HEK293 (cell line): Measurements from ENCODE around the gene DNAJB1.

Experiments
- CTCF ChIA-PET: fragments of 350-600 bp; formaldehyde crosslinking; extraction: SDS; loops from one replicate; lab custom pipeline; 2021; ENCODE audit warnings: antibody characterized with exemption; lab: Yijun Ruan, JAX
- POLR2A ChIA-PET: fragments of 300-600 bp; formaldehyde crosslinking; extraction: SDS; loops from one replicate; lab custom pipeline; 2020; ENCODE audit warnings: antibody characterized with exemption, inconsistent platforms; lab: Yijun Ruan, JAX
- H3K27ac ChIP-seq: fragments of 200-500 bp; sonication (Bioruptor generic); 2 replicates; pipeline ENCODE4 v1.5.1; 2014; ENCODE audit warnings: low read depth, low read length, control low read depth, inconsistent platforms; ENCODE audit errors: extremely low read depth
- H3K36me3 ChIP-seq, 2 experiments: fragments of 200-500 bp in 1 of 2; sonication (Bioruptor generic) in 1 of 2; 1 replicate in 1 of 2; 2 replicates in 1 of 2; pipeline ENCODE4 v1.5.1; 2014 to 2017; ENCODE audit warnings: inconsistent platforms in 2 of 2, low read length in 2 of 2; ENCODE audit not compliant: control insufficient read depth in 2 of 2, insufficient read depth in 1 of 2
- H3K4me1 ChIP-seq: fragments of 200-500 bp; sonication (Bioruptor generic); 2 replicates; pipeline ENCODE4 v1.5.1; 2014; ENCODE audit warnings: mild to moderate bottlenecking, low read length, inconsistent platforms; ENCODE audit not compliant: control insufficient read depth, insufficient read depth
- H3K4me3 ChIP-seq: 2 replicates; pipeline ENCODE4 v1.5.1; 2011; ENCODE audit warnings: low read depth, mild to moderate bottlenecking, control low read depth, low read length, moderate library complexity
- H3K9me3 ChIP-seq: fragments of 200-500 bp; sonication (Bioruptor generic); 2 replicates; pipeline ENCODE4 v1.5.1; 2014; ENCODE audit warnings: low read depth, low read length, inconsistent platforms; ENCODE audit not compliant: control insufficient read depth, insufficient read depth
- CTCF ChIP-seq: fragments of 450-650 bp; formaldehyde crosslinking; IDR thresholded peaks from 2 replicates; pipeline ENCODE4 v1.5.1; 2016; ENCODE audit warnings: missing biosample characterization, missing genetic modification characterization
- GLIS1 ChIP-seq: fragments of 450-650 bp; formaldehyde crosslinking; IDR thresholded peaks from 2 replicates; pipeline ENCODE4 v1.5.1; 2016; ENCODE audit warnings: missing biosample characterization, missing genetic modification characterization
- KLF7 ChIP-seq: fragments of 450-650 bp; formaldehyde crosslinking; IDR thresholded peaks from 2 replicates; pipeline ENCODE4 v1.5.1; 2016; ENCODE audit warnings: missing biosample characterization, missing genetic modification characterization, borderline replicate concordance
- KLF9 ChIP-seq: fragments of 450-650 bp; formaldehyde crosslinking; IDR thresholded peaks from 2 replicates; pipeline ENCODE4 v1.5.1; 2016; ENCODE audit warnings: missing biosample characterization, missing genetic modification characterization, low read depth
- MYNN ChIP-seq: fragments of 450-650 bp; formaldehyde crosslinking; IDR thresholded peaks from 2 replicates; pipeline ENCODE4 v1.5.1; 2016; ENCODE audit warnings: missing biosample characterization, missing genetic modification characterization, borderline replicate concordance
- OVOL3 ChIP-seq: fragments of 450-650 bp; formaldehyde crosslinking; IDR thresholded peaks from 2 replicates; pipeline ENCODE4 v1.5.1; 2016; ENCODE audit warnings: missing biosample characterization, missing genetic modification characterization
- PRDM10 ChIP-seq: fragments of 450-650 bp; formaldehyde crosslinking; IDR thresholded peaks from 2 replicates; pipeline ENCODE4 v1.5.1; 2016; ENCODE audit warnings: missing biosample characterization, missing genetic modification characterization
- ZBTB17 ChIP-seq: fragments of 450-650 bp; formaldehyde crosslinking; IDR thresholded peaks from 2 replicates; pipeline ENCODE4 v1.5.1; 2016; ENCODE audit warnings: missing biosample characterization, missing genetic modification characterization
- ZNF202 ChIP-seq: fragments of 450-650 bp; formaldehyde crosslinking; IDR thresholded peaks from 2 replicates; pipeline ENCODE4 v1.5.1; 2016; ENCODE audit warnings: missing biosample characterization, missing genetic modification characterization, borderline replicate concordance
- ZNF280D ChIP-seq: fragments of 450-650 bp; formaldehyde crosslinking; IDR thresholded peaks from 2 replicates; pipeline ENCODE4 v1.5.1; 2016; ENCODE audit warnings: missing biosample characterization, missing genetic modification characterization
- ZNF341 ChIP-seq: fragments of 450-650 bp; formaldehyde crosslinking; IDR thresholded peaks from 2 replicates; pipeline ENCODE4; 2016; ENCODE audit warnings: low read depth, missing biosample characterization, missing genetic modification characterization
- ZNF423 ChIP-seq: fragments of 450-650 bp; formaldehyde crosslinking; IDR thresholded peaks from 2 replicates; pipeline ENCODE4 v1.5.1; 2016; ENCODE audit warnings: missing biosample characterization, missing genetic modification characterization
- ZNF426 ChIP-seq: fragments of 450-650 bp; formaldehyde crosslinking; IDR thresholded peaks from 2 replicates; pipeline ENCODE4 v1.5.1; 2017; ENCODE audit warnings: missing biosample characterization, missing genetic modification characterization, mild to moderate bottlenecking, inconsistent platforms, moderate library complexity
- ZNF529 ChIP-seq: fragments of 450-650 bp; formaldehyde crosslinking; IDR thresholded peaks from 2 replicates; pipeline ENCODE4 v1.5.1; 2017; ENCODE audit warnings: missing genetic modification characterization, missing biosample characterization; ENCODE audit not compliant: insufficient replicate concordance
- ZNF654 ChIP-seq: fragments of 450-650 bp; formaldehyde crosslinking; IDR thresholded peaks from 2 replicates; pipeline ENCODE4 v1.5.1; 2016; ENCODE audit warnings: low read depth, missing biosample characterization, missing genetic modification characterization
- ZNF660 ChIP-seq: fragments of 450-650 bp; IDR thresholded peaks from 2 replicates; pipeline ENCODE4 v1.5.1; 2018; ENCODE audit warnings: missing biosample characterization, mild to moderate bottlenecking, missing genetic modification characterization

Gene DNAJB1

GRCh38 chr19:14517446-14517839 is 754 bp downstream of the DNAJB1 start (continued):
- no peak for TF ChIP-seq ZNF280D
- no peak for TF ChIP-seq ZNF654 (tag by site-specific recombination)
- no peak for TF ChIP-seq ZNF529 (tag by site-specific recombination)

GRCh38 chr19:14516746-14517438 is 1.3 kb downstream of the DNAJB1 start:
- ChIA-PET CTCF (interaction anchor here (0.7 to 2.1 kb wide), 2 partner anchors 12 to 15 kb away, joined by 3 to 5 read pairs; no protein-coding TSS in a partner anchor), POLR2A (interaction anchor here (0.7 to 2.6 kb wide), 8 partner anchors 11 to 55 kb away, joined by 3 to 48 read pairs (median 8); partner anchors contain the start of genes GIPC1 and NDUFB7)
- Histone ChIP-seq H3K4me1 (no peaks in the 10 kb centered on the region; the same call in 1 of the 2 replicates), H3K36me3 (peaks cover 3 to 39% of the 10 kb centered on the region in 2 experiments; a peak in 1 of 3 replicates), H3K4me3 (peak overlapping the region; percentile 97), H3K27ac (peak overlapping the region; percentile 96; the same call in 1 of the 2 replicates), H3K9me3 (no peaks in the 10 kb centered on the region)
- TF ChIP-seq PRDM10: peak; percentile 58; the same call in 1 of the 2 replicates
- TF ChIP-seq ZBTB17 (tag by site-specific recombination): peak; percentile 73
- TF ChIP-seq ZNF341 (tag by site-specific recombination): peak; percentile 74
- TF ChIP-seq KLF7 (tag by site-specific recombination): no peak
- 0 out of 2 replicates have a peak, but pooled peaks have one; percentile 52 for TF ChIP-seq ZNF660
- peak; percentile 37; the same call in 1 of the 2 replicates for TF ChIP-seq KLF9 (tag by site-specific recombination)
- no peak for TF ChIP-seq ZNF202 (tag by site-specific recombination)
- TF ChIP-seq MYNN (tag by site-specific recombination): no peak
- TF ChIP-seq ZNF426 (tag by site-specific recombination): no peak

GRCh38 chr19:14516048-14516534 is 2.1 kb downstream of the DNAJB1 start:
- Histone ChIP-seq H3K4me3 (peak overlapping the region; percentile 24), H3K27ac (peak overlapping the region; percentile 20; the same call in 1 of the 2 replicates), H3K9me3 (no peaks in the 10 kb centered on the region), H3K4me1 (no peaks in the 10 kb centered on the region; the same call in 1 of the 2 replicates), H3K36me3 (peaks cover 3 to 39% of the 10 kb centered on the region in 2 experiments; a peak in 1 of 3 replicates)
- POLR2A ChIA-PET: interaction anchor here (1.6 to 1.7 kb wide), 2 partner anchors 10 to 12 kb away, joined by 3 to 5 read pairs; no protein-coding TSS in a partner anchor
- TF ChIP-seq CTCF (tag by site-specific recombination) (peak; percentile 28; the same call in 1 of the 2 replicates), GLIS1 (peak; percentile 30), ZNF423 (tag by site-specific recombination) (no peak), OVOL3 (tag by site-specific recombination) (no peak)
- CTCF ChIA-PET: interaction anchor here (0.7 to 1.1 kb wide), 2 partner anchors 16 to 31 kb away, joined by 3 read pairs; no protein-coding TSS in a partner anchor
